Bronchial epithelial cell (primary cell): ENCODE data around the gene TMEM9B. TPM values are rescaled to one million over a fixed set of nuclear protein-coding genes. Genes with fewer than 3 reads are reported as not detected.

Experiments
- DNase-seq: peaks from one replicate; pipeline ENCODE4 v3.0.0-alpha.2; 2010; ENCODE audit warnings: low read depth
- FAIRE-seq: peaks from 2 replicates; lab custom pipeline; 2011; peaks lifted over from hg19 to GRCh38; lab: Jason Lieb, UNC
- H3K27me3 ChIP-seq: 2 replicates; pipeline ENCODE4 v1.5.1; 2011; ENCODE audit warnings: low read length; ENCODE audit not compliant: control insufficient read depth, insufficient read depth
- H3K36me3 ChIP-seq: 2 replicates; pipeline ENCODE4 v1.5.1; 2011; ENCODE audit warnings: low read length; ENCODE audit not compliant: control insufficient read depth, insufficient read depth
- H3K4me3 ChIP-seq: 2 replicates; pipeline ENCODE4 v1.5.1; 2011; ENCODE audit warnings: mild to moderate bottlenecking, low read depth, low read length, control low read depth
- total RNA-seq: library from RNA; depleted of rRNA; stranded (reverse); fragments of >200 nt; gene quantifications from 2 replicates; pipeline ENCODE4 v1.2.1, GENCODE V29; 2014
- TF ChIP-seq, protein P1 (sequence below): IDR thresholded peaks from 2 replicates; pipeline ENCODE4 v1.5.1; 2011; ENCODE audit warnings: mild to moderate bottlenecking, moderate library complexity, low read length, control low read depth, inconsistent platforms; ENCODE audit not compliant: insufficient read depth, severe bottlenecking

The TMEM9B gene
- total RNA-seq, 1 donor from 2014 or later: 56.3 TPM

- DNase-seq (no peak), FAIRE-seq (no peak)
- Histone ChIP-seq H3K27me3 (no peaks in the 10 kb centered on the region), H3K4me3 (no peak overlapping the region), H3K36me3 (peaks cover 1% of the 10 kb centered on the region)
- TF ChIP-seq, protein P1, sequence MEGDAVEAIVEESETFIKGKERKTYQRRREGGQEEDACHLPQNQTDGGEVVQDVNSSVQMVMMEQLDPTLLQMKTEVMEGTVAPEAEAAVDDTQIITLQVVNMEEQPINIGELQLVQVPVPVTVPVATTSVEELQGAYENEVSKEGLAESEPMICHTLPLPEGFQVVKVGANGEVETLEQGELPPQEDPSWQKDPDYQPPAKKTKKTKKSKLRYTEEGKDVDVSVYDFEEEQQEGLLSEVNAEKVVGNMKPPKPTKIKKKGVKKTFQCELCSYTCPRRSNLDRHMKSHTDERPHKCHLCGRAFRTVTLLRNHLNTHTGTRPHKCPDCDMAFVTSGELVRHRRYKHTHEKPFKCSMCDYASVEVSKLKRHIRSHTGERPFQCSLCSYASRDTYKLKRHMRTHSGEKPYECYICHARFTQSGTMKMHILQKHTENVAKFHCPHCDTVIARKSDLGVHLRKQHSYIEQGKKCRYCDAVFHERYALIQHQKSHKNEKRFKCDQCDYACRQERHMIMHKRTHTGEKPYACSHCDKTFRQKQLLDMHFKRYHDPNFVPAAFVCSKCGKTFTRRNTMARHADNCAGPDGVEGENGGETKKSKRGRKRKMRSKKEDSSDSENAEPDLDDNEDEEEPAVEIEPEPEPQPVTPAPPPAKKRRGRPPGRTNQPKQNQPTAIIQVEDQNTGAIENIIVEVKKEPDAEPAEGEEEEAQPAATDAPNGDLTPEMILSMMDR: no peak
Measured at GRCh38 chr11:8922691-8923090, 41.6 kb downstream of the TMEM9B start.

DNA sequence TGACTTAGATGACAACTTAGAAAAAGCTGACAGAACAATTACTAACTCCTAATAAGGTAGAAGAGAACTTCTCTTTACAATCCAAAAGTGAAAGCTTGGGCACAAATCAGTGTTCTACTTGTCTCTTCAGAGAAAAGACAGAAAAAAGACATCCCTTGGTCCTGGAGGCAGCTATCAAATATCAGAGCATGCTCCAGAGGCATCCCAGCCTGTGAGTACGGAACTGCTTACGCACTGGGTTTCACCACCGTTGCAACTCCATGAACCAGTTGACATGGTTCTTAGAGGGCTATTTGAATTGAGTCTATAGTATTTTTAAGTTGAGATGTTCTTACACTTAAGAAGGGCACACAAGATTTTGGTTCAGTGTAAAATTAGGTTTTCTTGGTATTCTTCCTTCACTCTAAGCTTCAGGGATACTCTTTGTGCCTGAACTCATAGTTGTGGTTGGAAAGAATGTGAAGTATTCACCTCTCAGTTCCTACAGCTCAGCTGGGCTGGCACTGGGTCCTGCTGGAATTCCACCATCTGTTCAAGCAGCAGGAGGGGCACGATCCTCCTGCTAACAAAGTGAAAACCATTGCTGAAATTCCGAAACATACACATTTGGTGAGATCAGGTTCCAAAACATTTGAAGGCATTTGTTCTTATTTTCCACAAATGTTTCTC, 47.0 kb downstream of the TMEM9B start:
- H3K4me3 ChIP-seq: no peak overlapping the region
- peak; percentile 57 for DNase-seq
- no peaks in the 10 kb centered on the region for H3K27me3 ChIP-seq
- H3K36me3 ChIP-seq: peaks cover 2% of the 10 kb centered on the region
- TF ChIP-seq, protein P1: no peak
- FAIRE-seq: no peak

GRCh38 chr11:8914661-8915018, 49.6 kb downstream of the TMEM9B start:
- Histone ChIP-seq H3K4me3 (no peak overlapping the region), H3K36me3 (peaks cover 1% of the 10 kb centered on the region), H3K27me3 (no peaks in the 10 kb centered on the region)
- TF ChIP-seq, protein P1: no peak
- DNase-seq: no peak
- no peak for FAIRE-seq

- DNase-seq: peak; percentile 28
- Histone ChIP-seq H3K27me3 (no peaks in the 10 kb centered on the region), H3K36me3 (peaks cover 1% of the 10 kb centered on the region), H3K4me3 (no peak overlapping the region)
- FAIRE-seq: no peak
- TF ChIP-seq, protein P1: peak; percentile 73
Measured at GRCh38 chr11:8913961-8914660, 50.1 kb downstream of the TMEM9B start.

DNA sequence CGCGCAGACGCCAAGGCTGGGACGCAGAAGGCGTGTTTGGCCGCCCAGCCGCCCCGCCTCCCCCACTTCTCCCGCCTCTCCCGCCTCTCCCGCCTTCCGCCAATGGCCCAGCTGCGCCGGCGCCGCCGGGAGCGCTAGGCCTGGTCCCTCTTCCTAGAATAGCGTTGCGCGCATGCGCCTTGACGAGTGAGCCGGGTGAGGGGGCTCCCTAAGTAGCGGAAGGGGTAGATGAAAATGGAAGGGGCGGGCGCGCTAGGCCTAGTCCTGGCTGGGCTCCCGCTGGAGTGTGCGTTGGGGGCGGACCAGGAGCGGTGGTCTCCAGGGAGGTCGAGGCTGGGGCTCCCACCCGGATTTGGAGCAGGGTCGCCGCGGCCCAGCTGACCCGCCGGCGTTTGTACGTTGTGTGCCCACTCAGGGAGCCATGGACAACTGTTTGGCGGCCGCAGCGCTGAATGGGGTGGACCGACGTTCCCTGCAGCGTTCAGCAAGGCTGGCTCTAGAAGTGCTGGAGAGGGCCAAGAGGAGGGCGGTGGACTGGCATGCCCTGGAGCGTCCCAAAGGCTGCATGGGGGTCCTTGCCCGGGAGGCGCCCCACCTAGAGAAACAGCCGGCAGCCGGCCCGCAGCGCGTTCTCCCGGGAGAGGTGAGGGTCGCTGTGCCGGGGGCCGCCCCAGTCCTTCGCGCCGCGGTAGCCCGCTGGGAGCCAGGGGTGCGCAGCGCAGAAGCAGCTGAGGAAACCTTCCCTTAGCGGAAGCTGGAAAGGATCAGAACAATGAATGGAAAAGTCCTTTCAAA, 53.0 kb downstream of the TMEM9B start, which contains the start of gene AKIP1:
Gene AKIP1 (plus strand): TSS at position 161 of the 795 bp plus-strand sequence. CDS start 261 bp downstream, at position 422.
- no peaks in the 10 kb centered on the region for H3K36me3 ChIP-seq
- no peaks in the 10 kb centered on the region for H3K27me3 ChIP-seq
- H3K4me3 ChIP-seq: peak within 1 kb of the TSS; percentile 97
- DNase-seq: peak; percentile 78
- TF ChIP-seq, protein P1: no peak
- FAIRE-seq: no peak
